Pulmonary artery endothelial cell (primary cell): ENCODE results near the gene BMPR2. TPM values are rescaled to one million over a fixed set of nuclear protein-coding genes. Genes with fewer than 3 reads are reported as not detected.

ENCODE experiments used
- DNase-seq: peaks from one replicate; pipeline ENCODE4 v3.0.0-alpha.2; 2011; ENCODE audit warnings: low read depth, low spot score
- total RNA-seq: library from RNA; depleted of rRNA; stranded (reverse); fragments of >200 nt; gene quantifications from 2 replicates; pipeline ENCODE4 v1.2.3, GENCODE V29; 2014

Gene BMPR2
- total RNA-seq, 1 donor from 2014 or later, result 34.3 TPM

DNA sequence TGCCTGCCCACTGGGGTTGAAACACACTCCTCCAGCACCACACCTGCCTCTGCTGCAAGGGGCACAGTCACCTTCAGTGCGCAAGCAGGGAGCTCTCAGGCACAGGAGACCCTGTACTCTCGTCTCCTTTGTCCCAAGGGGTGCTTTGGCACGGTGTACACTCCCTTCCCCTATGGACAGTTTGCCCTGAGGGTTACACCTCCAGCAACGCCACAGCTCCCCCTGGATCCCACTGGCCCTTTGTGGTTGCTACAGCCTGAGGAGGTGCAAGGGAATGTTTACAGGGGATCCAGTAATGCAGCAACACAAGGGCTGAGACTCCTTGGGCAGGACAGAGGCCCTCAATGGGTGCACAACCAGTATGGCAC is 213.4 kb downstream of the BMPR2 start:
- DNase-seq, result no peak

DNA sequence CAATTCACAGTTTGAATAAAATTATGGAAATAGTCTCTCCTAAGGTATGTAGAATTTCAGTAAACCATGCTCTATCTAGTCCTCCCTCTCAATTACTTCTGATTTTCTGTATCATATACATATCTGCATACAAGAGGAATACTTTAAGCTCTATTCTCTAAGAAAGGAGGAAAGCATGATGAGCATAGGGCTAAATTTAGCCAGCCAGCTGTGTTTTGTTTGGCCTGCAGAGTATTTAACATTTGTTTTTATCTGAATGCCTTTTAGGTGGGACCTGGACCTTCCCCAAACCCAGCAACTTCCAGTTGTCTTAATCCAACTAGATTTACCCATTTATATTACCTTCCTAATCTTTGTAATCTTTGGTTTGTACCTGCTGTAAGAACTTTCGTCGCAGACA is 216.4 kb downstream of the BMPR2 start:
- no peak for DNase-seq

DNA sequence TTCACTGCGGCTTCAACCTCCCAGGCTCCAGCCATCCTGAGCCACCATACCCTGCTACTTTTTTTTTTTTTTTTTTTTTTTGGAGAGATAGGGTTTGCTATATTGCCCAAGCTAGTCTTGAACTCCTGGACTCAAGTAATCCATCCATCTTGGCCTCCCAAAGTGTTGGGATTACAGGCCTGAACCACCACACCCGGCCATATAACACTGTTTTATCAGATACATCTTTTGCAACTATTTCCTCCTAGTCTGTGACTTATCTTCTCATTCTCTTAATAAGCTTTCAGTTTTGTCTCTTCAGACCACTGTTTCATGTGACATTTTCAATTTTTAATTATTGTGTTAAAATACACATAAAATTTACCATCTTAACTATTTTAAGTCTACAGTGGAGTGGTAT is 223.0 kb downstream of the BMPR2 start:
- no peak for DNase-seq

DNA sequence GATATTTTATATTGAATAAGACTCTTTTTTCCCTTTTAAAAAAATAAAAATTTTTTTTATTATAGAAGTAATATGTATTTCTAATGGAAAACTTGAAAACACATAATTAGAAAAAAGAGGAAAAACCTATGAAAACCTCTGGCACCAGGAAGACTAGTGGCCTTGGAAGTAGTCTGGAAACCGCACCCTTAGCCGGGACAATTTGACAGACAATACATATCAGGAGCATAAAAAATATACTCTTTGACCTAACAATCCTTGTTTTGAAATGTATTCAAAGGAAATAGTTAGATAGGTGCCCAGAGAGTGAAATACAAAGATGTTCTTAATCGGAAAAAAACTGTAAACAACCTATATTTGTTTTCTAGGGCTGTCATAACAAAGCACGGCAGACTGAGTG is 223.8 kb downstream of the BMPR2 start:
- DNase-seq, result no peak

DNA sequence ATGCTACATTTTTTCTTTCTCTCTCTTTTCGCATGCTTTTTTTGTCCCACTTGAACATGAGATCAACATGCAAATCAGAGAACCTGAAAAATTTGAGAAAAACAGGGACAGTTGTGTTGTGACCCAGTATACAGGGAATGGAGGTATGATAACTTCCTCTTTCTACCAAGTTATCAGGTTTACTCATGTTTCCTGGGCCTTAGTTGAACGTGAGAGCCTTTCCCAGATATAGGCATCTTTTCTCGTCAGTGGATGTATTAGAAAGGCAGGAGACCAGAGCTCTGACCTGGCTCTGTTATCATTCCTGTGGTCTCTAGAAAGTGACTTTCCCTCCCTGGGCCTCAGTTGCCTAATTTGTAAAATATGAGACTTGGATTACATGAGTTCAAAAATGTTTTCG is 228.6 kb downstream of the BMPR2 start:
- DNase-seq, result no peak

DNA sequence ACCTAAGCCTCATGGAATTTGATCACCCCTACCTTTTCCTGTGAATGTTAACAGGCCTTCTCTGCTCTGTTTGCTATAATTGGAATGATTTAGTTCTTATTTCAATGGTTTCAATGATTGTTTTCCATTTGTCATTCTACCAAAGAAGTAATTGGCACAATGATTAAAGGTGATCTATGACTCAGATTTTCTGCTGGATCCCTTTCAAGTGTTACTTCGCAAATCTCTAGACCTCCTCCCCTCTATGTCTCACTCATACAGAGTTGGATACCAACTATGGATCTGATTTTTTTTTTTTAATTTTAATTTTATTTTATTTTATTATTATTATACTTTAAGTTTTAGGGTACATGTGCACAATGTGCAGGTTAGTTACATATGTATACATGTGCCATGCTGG is 229.0 kb downstream of the BMPR2 start:
- no peak for DNase-seq

DNA sequence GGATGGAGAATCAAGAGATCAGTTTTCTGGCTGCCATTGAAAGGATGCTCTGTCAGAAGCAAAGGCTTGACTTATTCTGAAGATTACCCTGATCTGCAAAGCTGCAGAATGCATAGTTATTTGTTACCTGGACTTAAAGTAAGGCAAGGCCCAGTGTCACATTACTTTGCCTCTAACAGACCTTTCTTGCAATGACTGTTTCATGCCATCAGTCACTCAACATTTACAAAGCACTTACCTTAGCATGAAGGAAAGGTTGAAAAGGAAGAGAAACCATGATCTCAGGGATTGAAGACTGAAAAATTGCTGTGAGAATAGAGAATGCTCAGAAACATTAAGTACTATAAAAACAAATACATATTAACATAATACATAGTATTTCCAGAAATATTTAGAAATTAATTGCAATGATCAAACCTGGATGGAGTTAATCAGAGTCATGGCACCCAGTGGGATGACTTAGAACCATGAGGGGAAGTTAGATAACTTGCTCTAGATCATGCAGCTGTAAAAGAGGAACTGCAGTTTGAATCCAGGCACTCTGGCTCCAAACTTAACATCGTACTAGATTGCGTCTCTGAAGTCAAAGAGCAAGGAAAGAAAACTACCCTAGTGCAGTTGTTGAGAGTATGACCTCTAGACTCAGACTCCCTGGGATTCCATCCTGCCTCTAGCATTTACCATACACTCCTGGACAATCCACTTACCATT is 232.2 kb downstream of the BMPR2 start:
- DNase-seq, result no peak

DNA sequence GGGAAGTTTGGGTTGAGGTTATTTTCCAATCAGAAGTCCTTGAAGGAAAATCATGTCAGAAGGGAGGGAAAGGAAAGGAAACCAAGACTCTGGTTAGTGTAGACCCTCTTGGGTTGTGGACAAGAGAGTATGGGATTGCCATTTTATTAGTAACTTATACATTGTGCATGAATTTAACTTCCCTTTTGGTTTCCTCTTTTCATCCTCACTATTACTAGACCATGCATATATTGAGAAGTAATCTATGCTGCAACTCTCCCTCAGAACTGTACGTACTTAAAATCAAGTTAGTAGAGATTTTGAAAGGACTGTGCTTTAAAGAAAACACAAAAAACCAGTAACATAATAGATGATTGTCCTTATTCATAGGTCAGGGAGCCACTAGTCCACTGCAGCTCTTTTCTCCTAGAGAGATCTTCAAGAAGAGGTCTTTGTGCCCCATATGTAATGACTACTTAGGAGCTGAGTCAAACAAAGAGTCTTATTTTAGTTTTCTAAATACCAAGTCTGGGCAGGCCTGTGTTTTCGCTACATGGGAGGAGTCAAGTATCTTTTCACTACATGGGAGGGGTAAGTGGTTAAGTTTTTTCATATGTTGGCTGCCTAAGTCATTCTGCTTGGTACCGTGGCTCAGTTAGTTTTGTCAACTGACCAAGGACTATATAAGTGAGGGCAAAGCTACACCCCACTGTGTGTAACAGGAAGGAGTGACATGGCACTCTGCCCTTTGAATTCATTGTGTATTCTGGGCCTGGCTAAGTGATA is 233.4 kb downstream of the BMPR2 start:
- DNase-seq, result no peak

DNA sequence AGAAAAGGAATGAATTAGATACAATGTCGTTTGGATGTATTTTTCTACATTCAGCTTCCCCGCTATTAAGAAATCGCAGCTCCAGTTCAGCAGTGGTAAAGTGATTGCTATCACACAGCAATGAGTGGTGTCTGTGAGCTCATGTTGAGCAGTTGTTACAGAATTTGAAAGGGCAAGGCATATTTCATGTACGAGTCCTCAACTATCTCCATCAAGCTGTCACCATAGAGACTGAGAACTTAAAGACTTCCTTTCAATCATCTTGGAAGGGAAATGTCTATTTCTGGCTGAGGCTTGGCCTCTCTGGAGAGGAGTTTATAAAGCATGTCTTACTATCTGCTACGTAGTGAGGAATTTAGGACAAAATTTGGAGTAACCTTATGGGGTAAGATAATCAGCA is 234.3 kb downstream of the BMPR2 start:
- DNase-seq, result no peak

DNA sequence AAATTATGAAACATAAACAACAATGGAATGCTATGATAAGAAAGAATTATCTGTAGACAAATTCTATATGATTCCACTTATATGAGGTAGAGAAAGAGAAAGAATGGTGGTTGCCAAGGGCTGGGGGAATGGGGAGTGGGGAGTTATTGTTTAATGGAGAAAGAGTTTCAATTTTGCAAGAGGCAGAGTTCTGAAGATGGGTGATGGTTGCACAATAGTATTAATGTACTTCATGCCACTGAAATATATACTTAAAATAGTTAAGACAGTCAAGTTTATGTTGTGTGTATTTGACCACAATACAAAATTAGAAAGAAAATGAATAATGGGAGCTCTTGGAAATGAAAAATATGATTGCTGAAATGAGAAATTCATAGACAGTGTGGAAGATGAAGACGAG is 236.0 kb downstream of the BMPR2 start:
- DNase-seq, result no peak

DNA sequence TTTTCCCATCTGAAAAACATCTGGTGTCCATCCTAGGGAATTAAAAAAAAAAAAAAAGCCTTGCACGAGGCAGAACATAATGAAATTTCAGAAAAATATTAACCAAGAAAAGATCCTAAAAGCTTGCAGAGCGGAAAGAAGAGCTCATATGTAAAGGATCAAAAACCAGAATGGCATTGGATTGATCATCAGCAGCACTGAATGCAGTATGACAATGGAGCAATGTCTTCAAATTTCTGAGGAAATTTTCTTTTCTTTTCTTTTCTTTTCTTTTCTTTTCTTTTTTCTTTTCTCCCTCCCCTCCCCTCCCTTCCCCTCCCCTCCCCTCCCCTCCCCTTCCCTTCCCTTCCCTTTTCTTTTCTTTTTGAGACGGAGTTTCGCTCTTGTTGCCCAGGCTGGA is 237.4 kb downstream of the BMPR2 start:
- DNase-seq, result no peak

Other genes with a start within 250 kb of the BMPR2 start
- gene SUMO1, start 137.7 kb upstream of the BMPR2 start, total RNA-seq, result 112 and 125 TPM in 2 replicates
- gene NOP58, start 110.6 kb upstream of the BMPR2 start, total RNA-seq, result 59.5 and 80.3 TPM in 2 replicates